Neural progenitor cell (in vitro differentiated cells): ENCODE results near the gene AK2. TPM values are rescaled to one million over a fixed set of nuclear protein-coding genes. Genes with fewer than 3 reads are reported as not detected.

ENCODE experiments used
- DNase-seq: peaks from one replicate; pipeline ENCODE4 v3.0.0-alpha.2; 2016; ENCODE audit warnings: low spot score
- H2AFZ ChIP-seq: fragments of 200-600 bp; sonication (generic); replicated peaks from 2 replicates; pipeline ENCODE4 v1.6.1; 2016; ENCODE audit warnings: antibody characterized with exemption
- H3F3A ChIP-seq: fragments of 200-600 bp; sonication (generic); 2 replicates; pipeline ENCODE4 v1.6.1; 2016; ENCODE audit warnings: antibody characterized with exemption, low read depth
- H3K27ac ChIP-seq: fragments of 200-600 bp; sonication (generic); 2 replicates; pipeline ENCODE4 v1.5.1; 2016; ENCODE audit warnings: mild to moderate bottlenecking
- H3K27me3 ChIP-seq: fragments of 200-600 bp; sonication (generic); 2 replicates; pipeline ENCODE4 v1.6.1; 2016; ENCODE audit warnings: mild to moderate bottlenecking, moderate library complexity
- H3K36me3 ChIP-seq: fragments of 200-600 bp; sonication (generic); 2 replicates; pipeline ENCODE4 v1.5.1; 2016
- H3K4me1 ChIP-seq: fragments of 200-600 bp; sonication (generic); 2 replicates; pipeline ENCODE4 v1.6.1; 2016; ENCODE audit warnings: mixed run types
- H3K4me2 ChIP-seq: fragments of 200-600 bp; sonication (generic); 2 replicates; pipeline ENCODE4 v1.6.1; 2016
- H3K4me3 ChIP-seq: fragments of 200-600 bp; sonication (generic); 2 replicates; pipeline ENCODE4 v1.5.1; 2016
- H3K79me2 ChIP-seq: fragments of 200-600 bp; sonication (generic); 2 replicates; pipeline ENCODE4 v1.6.1; 2016; ENCODE audit warnings: low read depth
- H3K9ac ChIP-seq: fragments of 200-600 bp; sonication (generic); 2 replicates; pipeline ENCODE4 v1.6.1; 2016
- H3K9me3 ChIP-seq: fragments of 200-600 bp; sonication (generic); 2 replicates; pipeline ENCODE4 v1.5.1; 2016; ENCODE audit warnings: low read depth
- H4K20me1 ChIP-seq: fragments of 200-600 bp; sonication (generic); 2 replicates; pipeline ENCODE4 v1.6.1; 2016; ENCODE audit warnings: low read depth
- H3K27ac Mint-ChIP-seq: 3 replicates; pipeline ENCODE4 v1.8.0; 2021; ENCODE audit warnings: mixed read lengths
- H3K27me3 Mint-ChIP-seq: 2 replicates; pipeline ENCODE4 v1.8.0; 2022; ENCODE audit warnings: low read depth, mild to moderate bottlenecking, inconsistent platforms, moderate library complexity, mixed read lengths; ENCODE audit not compliant: insufficient read depth
- H3K36me3 Mint-ChIP-seq: 3 replicates; pipeline ENCODE4 v1.8.0; 2021; ENCODE audit warnings: mixed read lengths
- H3K4me1 Mint-ChIP-seq: 3 replicates; pipeline ENCODE4 v1.8.0; 2021; ENCODE audit warnings: mixed read lengths
- H3K4me3 Mint-ChIP-seq: 3 replicates; pipeline ENCODE4 v1.8.0; 2021; ENCODE audit warnings: mild to moderate bottlenecking, moderate library complexity, mixed read lengths
- H3K9me3 Mint-ChIP-seq: 3 replicates; pipeline ENCODE4 v1.8.0; 2020; ENCODE audit warnings: mixed read lengths
- EZH2 ChIP-seq: fragments of 200-600 bp; sonication (generic); IDR thresholded peaks from 2 replicates; pipeline ENCODE4 v1.6.1; 2017; ENCODE audit warnings: antibody characterized with exemption, mild to moderate bottlenecking, moderate library complexity
- EZH2phosphoT487 ChIP-seq: fragments of 200-600 bp; sonication (generic); IDR thresholded peaks from 2 replicates; pipeline ENCODE4 v1.6.1; 2017; ENCODE audit warnings: antibody characterized with exemption
- total RNA-seq: library from RNA; depleted of rRNA; stranded (reverse); fragments of >200 nt; gene quantifications from 2 replicates; pipeline ENCODE4 v1.2.3, GENCODE V29; 2015; ENCODE audit warnings: low replicate concordance
- TF ChIP-seq, protein P1 (sequence below): fragments of 200-600 bp; sonication (generic); IDR thresholded peaks from 2 replicates; pipeline ENCODE4 v1.5.1; 2017; ENCODE audit warnings: antibody characterized with exemption, mild to moderate bottlenecking

AK2 gene
- total RNA-seq, 1 donor from 2014 or later, result 128 TPM

- TF ChIP-seq, protein P1, sequence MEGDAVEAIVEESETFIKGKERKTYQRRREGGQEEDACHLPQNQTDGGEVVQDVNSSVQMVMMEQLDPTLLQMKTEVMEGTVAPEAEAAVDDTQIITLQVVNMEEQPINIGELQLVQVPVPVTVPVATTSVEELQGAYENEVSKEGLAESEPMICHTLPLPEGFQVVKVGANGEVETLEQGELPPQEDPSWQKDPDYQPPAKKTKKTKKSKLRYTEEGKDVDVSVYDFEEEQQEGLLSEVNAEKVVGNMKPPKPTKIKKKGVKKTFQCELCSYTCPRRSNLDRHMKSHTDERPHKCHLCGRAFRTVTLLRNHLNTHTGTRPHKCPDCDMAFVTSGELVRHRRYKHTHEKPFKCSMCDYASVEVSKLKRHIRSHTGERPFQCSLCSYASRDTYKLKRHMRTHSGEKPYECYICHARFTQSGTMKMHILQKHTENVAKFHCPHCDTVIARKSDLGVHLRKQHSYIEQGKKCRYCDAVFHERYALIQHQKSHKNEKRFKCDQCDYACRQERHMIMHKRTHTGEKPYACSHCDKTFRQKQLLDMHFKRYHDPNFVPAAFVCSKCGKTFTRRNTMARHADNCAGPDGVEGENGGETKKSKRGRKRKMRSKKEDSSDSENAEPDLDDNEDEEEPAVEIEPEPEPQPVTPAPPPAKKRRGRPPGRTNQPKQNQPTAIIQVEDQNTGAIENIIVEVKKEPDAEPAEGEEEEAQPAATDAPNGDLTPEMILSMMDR, result no peak
- TF ChIP-seq EZH2phosphoT487 (no peak), EZH2 (no peak)
- H3K9me3 Mint-ChIP-seq, result no peaks in the 10 kb centered on the region
- peaks cover 14% of the 10 kb centered on the region for H3K4me1 Mint-ChIP-seq
- peaks cover 13% of the 10 kb centered on the region for H3F3A ChIP-seq
- H3K4me3 ChIP-seq, result no peak overlapping the region
- H3K27me3 ChIP-seq, result peaks cover 67% of the 10 kb centered on the region
- H3K36me3 ChIP-seq, result no peaks in the 10 kb centered on the region
- no peaks in the 10 kb centered on the region for H3K9me3 ChIP-seq
- no peaks in the 10 kb centered on the region for H3K36me3 Mint-ChIP-seq
- H3K4me3 Mint-ChIP-seq, result no peak overlapping the region
- no peak overlapping the region for H2AFZ ChIP-seq
- no peak overlapping the region for H3K27ac Mint-ChIP-seq
- no peak for DNase-seq
- H3K9ac ChIP-seq, result no peak overlapping the region
- H3K27ac ChIP-seq, result no peak overlapping the region
- no peak overlapping the region for H3K4me2 ChIP-seq
- H3K79me2 ChIP-seq, result peaks cover 4% of the 10 kb centered on the region
- H4K20me1 ChIP-seq, result peaks cover 10% of the 10 kb centered on the region
- H3K4me1 ChIP-seq, result peaks cover 4% of the 10 kb centered on the region
- H3K27me3 Mint-ChIP-seq, result peaks cover 14% of the 10 kb centered on the region
Observed at GRCh38 chr1:32967888-32968568, 68.7 kb downstream of the AK2 start.

DNA sequence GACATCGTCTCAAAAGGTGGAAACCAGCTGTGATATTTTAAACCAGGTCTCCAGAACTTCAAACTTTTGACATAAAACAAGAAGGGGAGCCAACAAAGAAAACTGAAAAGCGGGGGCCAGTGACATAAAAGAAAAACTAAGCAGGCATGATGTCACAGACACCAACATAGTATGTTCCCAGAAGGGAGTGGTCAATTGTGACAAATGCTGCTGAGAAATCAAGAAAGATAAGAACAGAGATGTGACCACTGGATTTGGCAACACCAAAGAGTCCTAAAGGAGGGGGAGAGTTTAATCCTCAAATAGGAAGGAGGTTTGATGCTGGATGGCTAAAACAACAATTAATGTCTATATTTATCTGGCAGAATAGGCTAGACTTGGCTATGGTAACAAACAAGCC lies 69.8 kb downstream of the AK2 start:
- Mint-ChIP-seq H3K36me3 (no peaks in the 10 kb centered on the region), H3K4me1 (peaks cover 18% of the 10 kb centered on the region), H3K27me3 (peaks cover 9% of the 10 kb centered on the region), H3K27ac (no peak overlapping the region), H3K4me3 (no peak overlapping the region), H3K9me3 (no peaks in the 10 kb centered on the region)
- peaks cover 16% of the 10 kb centered on the region for H3K79me2 ChIP-seq
- TF ChIP-seq EZH2phosphoT487, result no peak
- no peak for DNase-seq
- no peak overlapping the region for H3K27ac ChIP-seq
- H3K9ac ChIP-seq, result no peak overlapping the region
- peaks cover 61% of the 10 kb centered on the region for H3K27me3 ChIP-seq
- H3F3A ChIP-seq, result peaks cover 13% of the 10 kb centered on the region
- H3K4me1 ChIP-seq, result peaks cover 13% of the 10 kb centered on the region
- H3K4me3 ChIP-seq, result no peak overlapping the region
- no peak overlapping the region for H3K4me2 ChIP-seq
- H3K36me3 ChIP-seq, result no peaks in the 10 kb centered on the region
- no peaks in the 10 kb centered on the region for H3K9me3 ChIP-seq
- no peak overlapping the region for H2AFZ ChIP-seq
- peaks cover 21% of the 10 kb centered on the region for H4K20me1 ChIP-seq

- Mint-ChIP-seq H3K27me3 (peaks cover 2% of the 10 kb centered on the region), H3K36me3 (no peaks in the 10 kb centered on the region), H3K9me3 (no peaks in the 10 kb centered on the region), H3K4me3 (peak overlapping the region; percentile 92), H3K27ac (no peak overlapping the region), H3K4me1 (peaks cover 28% of the 10 kb centered on the region)
- Histone ChIP-seq H2AFZ (peak overlapping the region; percentile 27), H3K4me2 (peak overlapping the region; percentile 68), H3K9me3 (no peaks in the 10 kb centered on the region), H3K79me2 (peaks cover 32% of the 10 kb centered on the region), H3K27ac (no peak overlapping the region), H3F3A (peaks cover 13% of the 10 kb centered on the region), H4K20me1 (peaks cover 31% of the 10 kb centered on the region), H3K9ac (no peak overlapping the region), H3K4me1 (peaks cover 13% of the 10 kb centered on the region), H3K4me3 (peak overlapping the region; percentile 96), H3K36me3 (no peaks in the 10 kb centered on the region), H3K27me3 (peaks cover 45% of the 10 kb centered on the region)
- no peak for DNase-seq
- no peak for TF ChIP-seq EZH2
- TF ChIP-seq, protein P1, result no peak
- no peak for TF ChIP-seq EZH2phosphoT487
Observed at GRCh38 chr1:32965251-32965747, 71.4 kb downstream of the AK2 start.
